GM21576 (cell line): ENCODE measurements around the gene PDCL2.

Experiments
- ATAC-seq: cut with Tn5 transposase; IDR thresholded peaks from one replicate; pipeline ENCODE4 v1.9.1; 2021; ENCODE audit warnings: mild to moderate bottlenecking, moderate library complexity; ENCODE audit not compliant: unreplicated experiment

The PDCL2 gene

GRCh38 chr4:55540271-55540670, 51.8 kb downstream of the PDCL2 start:
- ATAC-seq = no peak

- no peak for ATAC-seq
Measured at GRCh38 chr4:55539658-55540057, 52.4 kb downstream of the PDCL2 start.

DNA sequence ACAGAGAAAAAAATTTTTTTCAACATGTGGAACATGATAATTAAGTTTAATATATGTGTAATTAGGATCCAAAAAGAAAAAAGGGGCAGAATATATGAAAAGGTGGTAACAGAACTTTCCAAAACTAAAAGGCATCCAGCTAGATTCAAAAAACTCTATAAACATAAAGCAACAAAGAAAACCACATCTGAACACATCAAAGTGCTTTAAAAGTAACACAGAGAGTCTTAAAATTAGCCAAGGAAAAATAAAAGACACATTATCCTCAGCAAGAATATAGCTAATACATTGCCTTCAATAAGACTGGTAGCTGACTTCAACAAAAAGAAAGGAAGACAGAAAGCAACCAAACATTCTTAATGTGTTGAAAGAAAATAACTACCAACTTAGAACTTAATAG, 53.5 kb downstream of the PDCL2 start:
- ATAC-seq = no peak

GRCh38 chr4:55534306-55534705, 57.7 kb downstream of the PDCL2 start:
- no peak for ATAC-seq

GRCh38 chr4:55530691-55531090, 61.4 kb downstream of the PDCL2 start:
- no peak for ATAC-seq

GRCh38 chr4:55530167-55530566, 61.9 kb downstream of the PDCL2 start:
- ATAC-seq = no peak

- ATAC-seq = no peak
Measured at GRCh38 chr4:55528491-55528890, 63.6 kb downstream of the PDCL2 start.

GRCh38 chr4:55524844-55525571, 67.0 kb downstream of the PDCL2 start:
- ATAC-seq = no peak

- ATAC-seq = no peak
Measured at GRCh38 chr4:55518442-55518841, 73.6 kb downstream of the PDCL2 start.

DNA sequence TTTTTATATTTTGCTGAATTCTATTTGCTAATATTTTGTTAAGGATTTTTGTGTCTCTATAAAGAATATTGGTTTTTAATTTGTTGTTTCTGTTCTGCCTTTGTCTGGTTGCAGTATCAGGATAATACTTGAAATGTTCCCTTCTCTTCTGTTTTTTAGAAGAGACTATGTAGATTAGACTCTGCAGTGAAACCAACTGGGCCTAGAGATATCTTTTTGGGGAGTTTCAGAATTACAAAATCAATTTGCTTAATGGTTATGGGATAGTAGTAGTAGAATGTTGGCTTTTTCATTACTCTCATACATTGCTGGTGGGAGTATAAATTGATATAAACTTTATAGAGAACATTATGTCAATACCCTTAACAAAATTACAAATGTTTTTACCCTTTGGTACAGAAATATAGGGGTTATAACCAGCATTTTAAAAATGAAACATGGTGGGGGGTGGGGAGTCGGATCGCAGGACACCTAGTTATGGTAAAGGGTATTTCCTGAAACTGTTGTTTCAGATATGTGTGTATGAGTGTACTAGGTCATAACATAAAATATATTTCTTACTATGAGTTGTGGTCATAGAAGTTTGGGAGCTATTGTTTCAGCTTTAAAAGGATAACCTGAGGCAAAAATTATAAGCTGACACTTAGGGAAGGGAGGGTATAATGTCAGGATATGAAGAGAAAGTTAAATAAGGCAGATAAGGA, 74.4 kb downstream of the PDCL2 start:
- ATAC-seq = peak; percentile 66

DNA sequence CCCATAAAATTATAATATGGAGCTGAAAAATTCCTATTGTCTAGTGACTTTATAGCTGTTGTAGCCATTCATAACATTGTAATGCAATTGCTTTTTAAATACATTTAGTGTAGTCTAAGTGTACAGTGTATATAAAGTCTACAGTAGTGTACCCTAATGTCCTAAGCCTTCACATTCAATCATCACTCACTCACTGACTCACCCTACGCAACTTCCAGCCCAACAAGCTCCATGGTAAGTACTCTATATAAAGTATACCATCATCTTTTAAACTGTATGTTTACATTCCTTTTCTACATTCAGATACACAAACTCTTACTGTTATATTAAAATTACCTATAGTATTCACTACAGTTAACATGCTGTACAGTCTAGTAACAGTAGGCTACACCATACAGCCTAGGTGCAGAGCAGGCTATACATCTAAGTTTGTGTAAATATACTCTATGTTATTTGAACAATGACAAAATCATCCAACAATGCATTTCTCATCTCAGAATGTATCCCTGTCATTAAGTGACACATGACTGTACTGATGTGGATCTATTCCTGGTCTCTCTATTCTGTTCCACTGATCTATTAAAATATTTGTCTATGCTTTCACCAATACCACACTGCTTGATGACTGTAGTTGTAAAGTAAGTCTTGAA, 79.0 kb downstream of the PDCL2 start:
- no peak for ATAC-seq

GRCh38 chr4:55512077-55512476, 80.0 kb downstream of the PDCL2 start:
- ATAC-seq = no peak

- ATAC-seq = no peak
Measured at GRCh38 chr4:55510685-55511084, 81.4 kb downstream of the PDCL2 start.

DNA sequence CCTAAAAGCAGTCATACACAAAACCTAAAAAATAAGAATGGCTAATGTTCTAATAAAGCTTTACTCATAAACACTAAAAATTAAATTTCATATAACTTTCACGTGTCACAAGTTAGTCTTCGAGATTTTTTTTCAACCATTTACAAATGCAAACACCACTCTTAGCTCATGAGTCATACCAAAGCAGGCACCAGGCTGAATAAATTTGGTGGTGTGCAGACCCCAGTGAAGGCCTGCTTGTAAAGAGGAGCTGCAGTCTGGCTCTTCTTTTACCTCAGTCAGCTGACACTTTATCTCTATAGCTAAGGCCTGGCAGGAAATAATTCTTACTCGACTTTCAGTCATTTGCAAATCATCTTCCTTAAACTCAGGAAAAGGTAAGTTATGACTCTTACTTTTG, 82.8 kb downstream of the PDCL2 start:
- ATAC-seq = no peak

GRCh38 chr4:55507612-55508011, 84.4 kb downstream of the PDCL2 start:
- no peak for ATAC-seq
